ENCODE results near the gene NTM. TPM values are rescaled to one million over a fixed set of nuclear protein-coding genes. Genes with fewer than 3 reads are reported as not detected.
A peak's percentile ranks its signal among the peaks of the same experiment; 100 is the strongest.

Gene NTM
- polyA plus RNA-seq, 1 donor from 2014 or later: 39.4 TPM

GRCh38 chr11:131659931-131660330, 289.5 kb downstream of the NTM start:
- no peak overlapping the region for H2AFZ ChIP-seq (ENCODE audit: low read depth, low read length)

GRCh38 chr11:131661132-131661531, 290.7 kb downstream of the NTM start:
- Histone ChIP-seq H3K9ac (ENCODE audit: low read length) (no peak overlapping the region), H2AFZ (ENCODE audit: low read depth, low read length) (no peak overlapping the region)

More at GRCh38 chr11:131659931-131660330, 289.5 kb downstream of the NTM start:
- Histone ChIP-seq H3K9me2 (ENCODE audit: insufficient read depth, low read length) (no peaks in the 10 kb centered on the region), H3K9ac (ENCODE audit: low read length) (no peak overlapping the region), H4K20me1 (ENCODE audit: insufficient read depth) (no peaks in the 10 kb centered on the region), H3K9me3 (ENCODE audit: low read length) (no peaks in the 10 kb centered on the region), H3K36me3 (ENCODE audit: insufficient read depth, low read length) (no peaks in the 10 kb centered on the region), H3K27ac (ENCODE audit: low read length) (no peak overlapping the region), H3K27me3 (ENCODE audit: insufficient read depth, low read depth, low read length) (no peaks in the 10 kb centered on the region), H3K4me2 (ENCODE audit: low read length) (no peak overlapping the region), H3K4me3 (ENCODE audit: low read length) (no peak overlapping the region), H3K79me2 (replicated peaks; ENCODE audit: insufficient read depth, low read length) (no peaks in the 10 kb centered on the region), H3F3A (ENCODE audit: insufficient read depth, low read length, poor library complexity, severe bottlenecking) (no peaks in the 10 kb centered on the region)
- no peak for TF ChIP-seq EP300 (conservative IDR thresholded peaks at IDR 0.05; ENCODE audit: poor library complexity, severe bottlenecking)
- no peak for TF ChIP-seq EZH2 (IDR thresholded peaks at IDR 0.05; ENCODE audit: borderline replicate concordance, insufficient read depth, low read length, poor library complexity, severe bottlenecking)
- no peak for TF ChIP-seq TAF1 (IDR thresholded peaks at IDR 0.05; ENCODE audit: low read depth)
- TF ChIP-seq POLR2AphosphoS5 (IDR thresholded peaks at IDR 0.05): no peak
- TF ChIP-seq, protein P1, sequence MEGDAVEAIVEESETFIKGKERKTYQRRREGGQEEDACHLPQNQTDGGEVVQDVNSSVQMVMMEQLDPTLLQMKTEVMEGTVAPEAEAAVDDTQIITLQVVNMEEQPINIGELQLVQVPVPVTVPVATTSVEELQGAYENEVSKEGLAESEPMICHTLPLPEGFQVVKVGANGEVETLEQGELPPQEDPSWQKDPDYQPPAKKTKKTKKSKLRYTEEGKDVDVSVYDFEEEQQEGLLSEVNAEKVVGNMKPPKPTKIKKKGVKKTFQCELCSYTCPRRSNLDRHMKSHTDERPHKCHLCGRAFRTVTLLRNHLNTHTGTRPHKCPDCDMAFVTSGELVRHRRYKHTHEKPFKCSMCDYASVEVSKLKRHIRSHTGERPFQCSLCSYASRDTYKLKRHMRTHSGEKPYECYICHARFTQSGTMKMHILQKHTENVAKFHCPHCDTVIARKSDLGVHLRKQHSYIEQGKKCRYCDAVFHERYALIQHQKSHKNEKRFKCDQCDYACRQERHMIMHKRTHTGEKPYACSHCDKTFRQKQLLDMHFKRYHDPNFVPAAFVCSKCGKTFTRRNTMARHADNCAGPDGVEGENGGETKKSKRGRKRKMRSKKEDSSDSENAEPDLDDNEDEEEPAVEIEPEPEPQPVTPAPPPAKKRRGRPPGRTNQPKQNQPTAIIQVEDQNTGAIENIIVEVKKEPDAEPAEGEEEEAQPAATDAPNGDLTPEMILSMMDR (IDR thresholded peaks at IDR 0.05; ENCODE audit: poor library complexity, severe bottlenecking): no peak
- TF ChIP-seq RAD21 (conservative IDR thresholded peaks at IDR 0.05): no peak
- TF ChIP-seq, protein P2, sequence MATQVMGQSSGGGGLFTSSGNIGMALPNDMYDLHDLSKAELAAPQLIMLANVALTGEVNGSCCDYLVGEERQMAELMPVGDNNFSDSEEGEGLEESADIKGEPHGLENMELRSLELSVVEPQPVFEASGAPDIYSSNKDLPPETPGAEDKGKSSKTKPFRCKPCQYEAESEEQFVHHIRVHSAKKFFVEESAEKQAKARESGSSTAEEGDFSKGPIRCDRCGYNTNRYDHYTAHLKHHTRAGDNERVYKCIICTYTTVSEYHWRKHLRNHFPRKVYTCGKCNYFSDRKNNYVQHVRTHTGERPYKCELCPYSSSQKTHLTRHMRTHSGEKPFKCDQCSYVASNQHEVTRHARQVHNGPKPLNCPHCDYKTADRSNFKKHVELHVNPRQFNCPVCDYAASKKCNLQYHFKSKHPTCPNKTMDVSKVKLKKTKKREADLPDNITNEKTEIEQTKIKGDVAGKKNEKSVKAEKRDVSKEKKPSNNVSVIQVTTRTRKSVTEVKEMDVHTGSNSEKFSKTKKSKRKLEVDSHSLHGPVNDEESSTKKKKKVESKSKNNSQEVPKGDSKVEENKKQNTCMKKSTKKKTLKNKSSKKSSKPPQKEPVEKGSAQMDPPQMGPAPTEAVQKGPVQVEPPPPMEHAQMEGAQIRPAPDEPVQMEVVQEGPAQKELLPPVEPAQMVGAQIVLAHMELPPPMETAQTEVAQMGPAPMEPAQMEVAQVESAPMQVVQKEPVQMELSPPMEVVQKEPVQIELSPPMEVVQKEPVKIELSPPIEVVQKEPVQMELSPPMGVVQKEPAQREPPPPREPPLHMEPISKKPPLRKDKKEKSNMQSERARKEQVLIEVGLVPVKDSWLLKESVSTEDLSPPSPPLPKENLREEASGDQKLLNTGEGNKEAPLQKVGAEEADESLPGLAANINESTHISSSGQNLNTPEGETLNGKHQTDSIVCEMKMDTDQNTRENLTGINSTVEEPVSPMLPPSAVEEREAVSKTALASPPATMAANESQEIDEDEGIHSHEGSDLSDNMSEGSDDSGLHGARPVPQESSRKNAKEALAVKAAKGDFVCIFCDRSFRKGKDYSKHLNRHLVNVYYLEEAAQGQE (IDR thresholded peaks at IDR 0.05; ENCODE audit: borderline replicate concordance): no peak
- no peak for TF ChIP-seq SMC3 (conservative IDR thresholded peaks at IDR 0.05; ENCODE audit: poor library complexity)
- TF ChIP-seq MXI1 (conservative IDR thresholded peaks at IDR 0.05; ENCODE audit: poor library complexity, severe bottlenecking): no peak

More at GRCh38 chr11:131661132-131661531, 290.7 kb downstream of the NTM start:
- no peaks in the 10 kb centered on the region for H3K36me3 ChIP-seq (ENCODE audit: insufficient read depth, low read length)
- no peak overlapping the region for H3K27ac ChIP-seq (ENCODE audit: low read length)
- H3F3A ChIP-seq (ENCODE audit: insufficient read depth, low read length, poor library complexity, severe bottlenecking): no peaks in the 10 kb centered on the region
- no peak overlapping the region for H3K4me3 ChIP-seq (ENCODE audit: low read length)
- H3K79me2 ChIP-seq (replicated peaks; ENCODE audit: insufficient read depth, low read length): no peaks in the 10 kb centered on the region
- H3K4me2 ChIP-seq (ENCODE audit: low read length): no peak overlapping the region
- no peak for TF ChIP-seq EZH2 (IDR thresholded peaks at IDR 0.05; ENCODE audit: borderline replicate concordance, insufficient read depth, low read length, poor library complexity, severe bottlenecking)
- TF ChIP-seq POLR2AphosphoS5 (IDR thresholded peaks at IDR 0.05): no peak
- TF ChIP-seq, protein P2 (IDR thresholded peaks at IDR 0.05; ENCODE audit: borderline replicate concordance): peak; percentile 55
- no peak for TF ChIP-seq EP300 (conservative IDR thresholded peaks at IDR 0.05; ENCODE audit: poor library complexity, severe bottlenecking)
- no peak for TF ChIP-seq TAF1 (IDR thresholded peaks at IDR 0.05; ENCODE audit: low read depth)
- no peak for TF ChIP-seq RAD21 (conservative IDR thresholded peaks at IDR 0.05)
- TF ChIP-seq SMC3 (conservative IDR thresholded peaks at IDR 0.05; ENCODE audit: poor library complexity): no peak
- TF ChIP-seq, protein P1 (IDR thresholded peaks at IDR 0.05; ENCODE audit: poor library complexity, severe bottlenecking): no peak
- no peaks in the 10 kb centered on the region for H3K9me3 ChIP-seq (ENCODE audit: low read length)
- no peaks in the 10 kb centered on the region for H3K27me3 ChIP-seq (ENCODE audit: insufficient read depth, low read depth, low read length)
- H4K20me1 ChIP-seq (ENCODE audit: insufficient read depth): no peaks in the 10 kb centered on the region
- no peaks in the 10 kb centered on the region for H3K9me2 ChIP-seq (ENCODE audit: insufficient read depth, low read length)

All from neural cell (in vitro differentiated cells).